WTC11 (cell line): Measurements from ENCODE around the gene MOCS1. TPM values are rescaled to one million over a fixed set of nuclear protein-coding genes. Genes with fewer than 3 reads are reported as not detected.

Experiments used
- ATAC-seq: fragments of 200-7000 bp; cut with Tn5 transposase; 2 replicates; pipeline ENCODE4 v1.10.0; 2021; ENCODE audit warnings: mild to moderate bottlenecking, moderate library complexity
- CTCF ChIA-PET: fragments of 300-600 bp; sonication (Branson Sonifier 250); formaldehyde crosslinking; loops from one replicate; lab custom pipeline; 2021; ENCODE audit warnings: antibody characterized with exemption; lab: Charles Lee
- POLR2A ChIA-PET: fragments of 350-600 bp; sonication (Branson Sonifier 250); formaldehyde crosslinking; loops from one replicate; lab custom pipeline; 2021; ENCODE audit warnings: antibody characterized with exemption; lab: Charles Lee
- DNase-seq: peaks from one replicate; pipeline ENCODE4 v3.0.0; 2021; ENCODE audit warnings: low spot score
- H3K27ac Mint-ChIP-seq: 2 replicates; pipeline ENCODE4 v1.8.0; 2021; ENCODE audit warnings: mixed read lengths
- H3K27me3 Mint-ChIP-seq: 2 replicates; pipeline ENCODE4 v1.8.0; 2021; ENCODE audit warnings: low read depth, mild to moderate bottlenecking, moderate library complexity, mixed read lengths
- H3K36me3 Mint-ChIP-seq: 2 replicates; pipeline ENCODE4 v1.8.0; 2021; ENCODE audit warnings: mixed read lengths
- H3K4me1 Mint-ChIP-seq: 2 replicates; pipeline ENCODE4 v1.8.0; 2022; ENCODE audit warnings: mixed read lengths
- H3K4me3 Mint-ChIP-seq: 2 replicates; pipeline ENCODE4 v1.8.0; 2021; ENCODE audit warnings: mild to moderate bottlenecking, moderate library complexity, mixed read lengths
- H3K9me3 Mint-ChIP-seq: 2 replicates; pipeline ENCODE4 v1.8.0; 2021; ENCODE audit warnings: mixed read lengths
- ATF1 ChIP-seq: sonication (generic); formaldehyde crosslinking; IDR thresholded peaks from 2 replicates; pipeline ENCODE4 v1.8.1; 2023; ENCODE audit warnings: mild to moderate bottlenecking, moderate library complexity, missing genetic modification reagents
- CBFB ChIP-seq: sonication (generic); formaldehyde crosslinking; IDR thresholded peaks from 2 replicates; pipeline ENCODE4 v1.8.1; 2022; ENCODE audit warnings: mild to moderate bottlenecking, low read depth, missing genetic modification reagents
- ELF4 ChIP-seq: sonication (generic); formaldehyde crosslinking; IDR thresholded peaks from 2 replicates; pipeline ENCODE4 v1.8.1; 2022; ENCODE audit warnings: low read depth, mild to moderate bottlenecking, moderate library complexity, missing genetic modification reagents
- GABPB1 ChIP-seq: sonication (generic); formaldehyde crosslinking; IDR thresholded peaks from 2 replicates; pipeline ENCODE4 v1.8.1; 2023; ENCODE audit warnings: mild to moderate bottlenecking, missing genetic modification reagents
- JAZF1 ChIP-seq: fragments of 250-450 bp; sonication (Bioruptor Pico); IDR thresholded peaks from 2 replicates; pipeline ENCODE4 v1.9.0; 2021; ENCODE audit warnings: moderate library complexity, mild to moderate bottlenecking, inconsistent platforms
- SMAD4 ChIP-seq: sonication (generic); formaldehyde crosslinking; IDR thresholded peaks from 2 replicates; pipeline ENCODE4 v1.8.0; 2022; ENCODE audit warnings: mild to moderate bottlenecking, missing genetic modification reagents
- TEAD1 ChIP-seq: sonication (generic); formaldehyde crosslinking; IDR thresholded peaks from 2 replicates; pipeline ENCODE4 v1.8.0; 2022; ENCODE audit warnings: mild to moderate bottlenecking, missing genetic modification reagents
- TEAD4 ChIP-seq: sonication (generic); formaldehyde crosslinking; IDR thresholded peaks from 2 replicates; pipeline ENCODE4 v1.8.0; 2022; ENCODE audit warnings: mild to moderate bottlenecking, missing genetic modification reagents
- ZNF232 ChIP-seq: sonication (generic); formaldehyde crosslinking; IDR thresholded peaks from 2 replicates; pipeline ENCODE4 v1.8.0; 2022; ENCODE audit warnings: mild to moderate bottlenecking, missing genetic modification reagents
- ZNF671 ChIP-seq: fragments of 250-450 bp; sonication (Bioruptor Pico); IDR thresholded peaks from 2 replicates; pipeline ENCODE4 v1.8.0; 2021; ENCODE audit warnings: mild to moderate bottlenecking
- total RNA-seq: library from RNA; stranded (reverse); gene quantifications from 3 replicates; pipeline ENCODE4 v1.2.3, GENCODE V29; 2021
- TF ChIP-seq, protein P1 (sequence below): sonication (generic); formaldehyde crosslinking; IDR thresholded peaks from 2 replicates; pipeline ENCODE4 v1.8.0; 2022; ENCODE audit warnings: mild to moderate bottlenecking, missing genetic modification reagents
- TF ChIP-seq, protein P2 (sequence below): fragments of 250-450 bp; sonication (Bioruptor Pico); IDR thresholded peaks from 2 replicates; pipeline ENCODE4 v1.9.0; 2021; ENCODE audit warnings: mild to moderate bottlenecking, borderline replicate concordance
- TF ChIP-seq, protein P3 (sequence below): sonication (generic); formaldehyde crosslinking; IDR thresholded peaks from 2 replicates; pipeline ENCODE4 v1.8.1; 2022; ENCODE audit warnings: mild to moderate bottlenecking, moderate library complexity, missing genetic modification reagents
- TF ChIP-seq, protein P4 (sequence below): fragments of 250-450 bp; sonication (Bioruptor Pico); conservative IDR thresholded peaks from 2 replicates; pipeline ENCODE4 v1.9.0; 2021; ENCODE audit warnings: mild to moderate bottlenecking
- TF ChIP-seq, protein P5 (sequence below): fragments of 200-600 bp; IDR thresholded peaks from 2 replicates; pipeline ENCODE4 v1.8.0; 2022; ENCODE audit warnings: antibody characterized with exemption
- TF ChIP-seq, protein P6 (sequence below): sonication (generic); formaldehyde crosslinking; IDR thresholded peaks from 2 replicates; pipeline ENCODE4 v1.8.0; 2022; ENCODE audit warnings: missing genetic modification reagents

The MOCS1 gene
- total RNA-seq, 1 experiment from 2014 or later: 18.5 TPM

DNA sequence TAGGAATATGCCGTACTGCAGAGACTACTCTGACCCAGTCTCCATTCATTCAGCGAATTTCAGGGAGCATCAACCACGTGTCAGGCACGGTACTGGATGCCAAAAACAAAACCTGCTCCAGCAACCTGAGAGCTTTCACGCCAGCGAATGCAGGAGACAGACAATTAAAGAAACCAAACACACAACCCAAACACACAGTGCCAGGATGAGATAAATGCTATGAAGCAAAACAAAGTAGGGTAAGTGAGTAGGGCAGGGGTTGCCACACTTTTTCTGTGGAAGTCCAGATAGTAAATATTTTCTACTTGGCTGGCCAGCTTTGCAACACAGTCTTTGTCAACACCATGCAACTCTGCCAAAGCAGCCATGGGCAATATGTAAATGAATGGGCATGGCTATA lies 10.0 kb downstream of the MOCS1 start:
- ChIA-PET CTCF (no interaction called here), POLR2A (no interaction called here)
- Mint-ChIP-seq H3K27me3 (no peaks in the 10 kb centered on the region), H3K27ac (no peak overlapping the region), H3K9me3 (peaks cover 7% of the 10 kb centered on the region), H3K4me1 (peaks cover 2% of the 10 kb centered on the region; the same call in 1 of the 2 replicates), H3K36me3 (peaks cover 67% of the 10 kb centered on the region), H3K4me3 (no peak overlapping the region)
- DNase-seq (no peak), ATAC-seq (no peak)
- TF ChIP-seq, protein P1, sequence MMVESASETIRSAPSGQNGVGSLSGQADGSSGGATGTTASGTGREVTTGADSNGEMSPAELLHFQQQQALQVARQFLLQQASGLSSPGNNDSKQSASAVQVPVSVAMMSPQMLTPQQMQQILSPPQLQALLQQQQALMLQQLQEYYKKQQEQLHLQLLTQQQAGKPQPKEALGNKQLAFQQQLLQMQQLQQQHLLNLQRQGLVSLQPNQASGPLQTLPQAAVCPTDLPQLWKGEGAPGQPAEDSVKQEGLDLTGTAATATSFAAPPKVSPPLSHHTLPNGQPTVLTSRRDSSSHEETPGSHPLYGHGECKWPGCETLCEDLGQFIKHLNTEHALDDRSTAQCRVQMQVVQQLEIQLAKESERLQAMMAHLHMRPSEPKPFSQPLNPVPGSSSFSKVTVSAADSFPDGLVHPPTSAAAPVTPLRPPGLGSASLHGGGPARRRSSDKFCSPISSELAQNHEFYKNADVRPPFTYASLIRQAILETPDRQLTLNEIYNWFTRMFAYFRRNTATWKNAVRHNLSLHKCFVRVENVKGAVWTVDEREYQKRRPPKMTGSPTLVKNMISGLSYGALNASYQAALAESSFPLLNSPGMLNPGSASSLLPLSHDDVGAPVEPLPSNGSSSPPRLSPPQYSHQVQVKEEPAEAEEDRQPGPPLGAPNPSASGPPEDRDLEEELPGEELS: no peak
- TF ChIP-seq, protein P2, sequence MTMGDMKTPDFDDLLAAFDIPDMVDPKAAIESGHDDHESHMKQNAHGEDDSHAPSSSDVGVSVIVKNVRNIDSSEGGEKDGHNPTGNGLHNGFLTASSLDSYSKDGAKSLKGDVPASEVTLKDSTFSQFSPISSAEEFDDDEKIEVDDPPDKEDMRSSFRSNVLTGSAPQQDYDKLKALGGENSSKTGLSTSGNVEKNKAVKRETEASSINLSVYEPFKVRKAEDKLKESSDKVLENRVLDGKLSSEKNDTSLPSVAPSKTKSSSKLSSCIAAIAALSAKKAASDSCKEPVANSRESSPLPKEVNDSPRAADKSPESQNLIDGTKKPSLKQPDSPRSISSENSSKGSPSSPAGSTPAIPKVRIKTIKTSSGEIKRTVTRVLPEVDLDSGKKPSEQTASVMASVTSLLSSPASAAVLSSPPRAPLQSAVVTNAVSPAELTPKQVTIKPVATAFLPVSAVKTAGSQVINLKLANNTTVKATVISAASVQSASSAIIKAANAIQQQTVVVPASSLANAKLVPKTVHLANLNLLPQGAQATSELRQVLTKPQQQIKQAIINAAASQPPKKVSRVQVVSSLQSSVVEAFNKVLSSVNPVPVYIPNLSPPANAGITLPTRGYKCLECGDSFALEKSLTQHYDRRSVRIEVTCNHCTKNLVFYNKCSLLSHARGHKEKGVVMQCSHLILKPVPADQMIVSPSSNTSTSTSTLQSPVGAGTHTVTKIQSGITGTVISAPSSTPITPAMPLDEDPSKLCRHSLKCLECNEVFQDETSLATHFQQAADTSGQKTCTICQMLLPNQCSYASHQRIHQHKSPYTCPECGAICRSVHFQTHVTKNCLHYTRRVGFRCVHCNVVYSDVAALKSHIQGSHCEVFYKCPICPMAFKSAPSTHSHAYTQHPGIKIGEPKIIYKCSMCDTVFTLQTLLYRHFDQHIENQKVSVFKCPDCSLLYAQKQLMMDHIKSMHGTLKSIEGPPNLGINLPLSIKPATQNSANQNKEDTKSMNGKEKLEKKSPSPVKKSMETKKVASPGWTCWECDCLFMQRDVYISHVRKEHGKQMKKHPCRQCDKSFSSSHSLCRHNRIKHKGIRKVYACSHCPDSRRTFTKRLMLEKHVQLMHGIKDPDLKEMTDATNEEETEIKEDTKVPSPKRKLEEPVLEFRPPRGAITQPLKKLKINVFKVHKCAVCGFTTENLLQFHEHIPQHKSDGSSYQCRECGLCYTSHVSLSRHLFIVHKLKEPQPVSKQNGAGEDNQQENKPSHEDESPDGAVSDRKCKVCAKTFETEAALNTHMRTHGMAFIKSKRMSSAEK (CRISPR knock-in tag): no peak
- TF ChIP-seq, protein P3, sequence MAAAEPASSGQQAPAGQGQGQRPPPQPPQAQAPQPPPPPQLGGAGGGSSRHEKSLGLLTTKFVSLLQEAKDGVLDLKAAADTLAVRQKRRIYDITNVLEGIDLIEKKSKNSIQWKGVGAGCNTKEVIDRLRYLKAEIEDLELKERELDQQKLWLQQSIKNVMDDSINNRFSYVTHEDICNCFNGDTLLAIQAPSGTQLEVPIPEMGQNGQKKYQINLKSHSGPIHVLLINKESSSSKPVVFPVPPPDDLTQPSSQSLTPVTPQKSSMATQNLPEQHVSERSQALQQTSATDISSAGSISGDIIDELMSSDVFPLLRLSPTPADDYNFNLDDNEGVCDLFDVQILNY (CRISPR knock-in tag): no peak
- TF ChIP-seq, protein P4, sequence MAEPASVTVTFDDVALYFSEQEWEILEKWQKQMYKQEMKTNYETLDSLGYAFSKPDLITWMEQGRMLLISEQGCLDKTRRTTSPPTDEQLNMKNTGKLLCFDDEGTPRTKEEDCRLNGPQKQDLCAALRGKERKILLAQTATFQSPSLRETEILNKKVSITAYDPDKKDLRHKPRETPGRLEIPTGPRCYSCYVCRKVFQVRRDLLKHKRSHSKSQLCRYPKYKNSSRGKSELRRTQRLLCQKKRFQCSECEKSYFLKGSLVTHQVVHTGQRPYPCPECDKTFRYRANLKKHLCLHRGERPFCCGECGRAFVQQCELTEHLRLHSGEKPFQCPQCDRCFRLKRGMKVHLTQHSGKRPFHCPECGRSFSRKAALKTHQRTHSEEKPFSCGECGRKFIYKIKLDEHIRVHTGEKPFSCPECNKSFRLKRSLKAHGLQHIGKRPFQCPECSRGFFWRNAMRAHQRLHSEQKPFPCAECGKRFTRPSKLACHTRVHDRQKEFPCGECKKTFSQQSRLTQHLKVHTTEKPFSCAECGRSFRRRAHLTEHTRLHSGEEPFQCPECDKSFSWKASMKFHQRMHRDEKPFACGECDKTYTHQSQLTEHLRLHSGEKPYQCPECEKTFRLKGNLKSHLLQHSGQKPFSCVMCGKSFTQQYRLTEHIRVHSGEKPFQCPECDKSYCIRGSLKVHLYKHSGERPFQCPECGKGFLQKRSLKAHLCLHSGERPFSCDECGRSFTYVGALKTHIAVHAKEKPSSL (CRISPR knock-in tag): no peak
- TF ChIP-seq TEAD1 (CRISPR knock-in tag): no peak
- no peak for TF ChIP-seq CBFB (CRISPR knock-in tag)
- no peak for TF ChIP-seq JAZF1 (CRISPR knock-in tag)
- no peak for TF ChIP-seq ELF4 (CRISPR knock-in tag)
- TF ChIP-seq, protein P5, sequence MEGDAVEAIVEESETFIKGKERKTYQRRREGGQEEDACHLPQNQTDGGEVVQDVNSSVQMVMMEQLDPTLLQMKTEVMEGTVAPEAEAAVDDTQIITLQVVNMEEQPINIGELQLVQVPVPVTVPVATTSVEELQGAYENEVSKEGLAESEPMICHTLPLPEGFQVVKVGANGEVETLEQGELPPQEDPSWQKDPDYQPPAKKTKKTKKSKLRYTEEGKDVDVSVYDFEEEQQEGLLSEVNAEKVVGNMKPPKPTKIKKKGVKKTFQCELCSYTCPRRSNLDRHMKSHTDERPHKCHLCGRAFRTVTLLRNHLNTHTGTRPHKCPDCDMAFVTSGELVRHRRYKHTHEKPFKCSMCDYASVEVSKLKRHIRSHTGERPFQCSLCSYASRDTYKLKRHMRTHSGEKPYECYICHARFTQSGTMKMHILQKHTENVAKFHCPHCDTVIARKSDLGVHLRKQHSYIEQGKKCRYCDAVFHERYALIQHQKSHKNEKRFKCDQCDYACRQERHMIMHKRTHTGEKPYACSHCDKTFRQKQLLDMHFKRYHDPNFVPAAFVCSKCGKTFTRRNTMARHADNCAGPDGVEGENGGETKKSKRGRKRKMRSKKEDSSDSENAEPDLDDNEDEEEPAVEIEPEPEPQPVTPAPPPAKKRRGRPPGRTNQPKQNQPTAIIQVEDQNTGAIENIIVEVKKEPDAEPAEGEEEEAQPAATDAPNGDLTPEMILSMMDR: no peak
- TF ChIP-seq, protein P6, sequence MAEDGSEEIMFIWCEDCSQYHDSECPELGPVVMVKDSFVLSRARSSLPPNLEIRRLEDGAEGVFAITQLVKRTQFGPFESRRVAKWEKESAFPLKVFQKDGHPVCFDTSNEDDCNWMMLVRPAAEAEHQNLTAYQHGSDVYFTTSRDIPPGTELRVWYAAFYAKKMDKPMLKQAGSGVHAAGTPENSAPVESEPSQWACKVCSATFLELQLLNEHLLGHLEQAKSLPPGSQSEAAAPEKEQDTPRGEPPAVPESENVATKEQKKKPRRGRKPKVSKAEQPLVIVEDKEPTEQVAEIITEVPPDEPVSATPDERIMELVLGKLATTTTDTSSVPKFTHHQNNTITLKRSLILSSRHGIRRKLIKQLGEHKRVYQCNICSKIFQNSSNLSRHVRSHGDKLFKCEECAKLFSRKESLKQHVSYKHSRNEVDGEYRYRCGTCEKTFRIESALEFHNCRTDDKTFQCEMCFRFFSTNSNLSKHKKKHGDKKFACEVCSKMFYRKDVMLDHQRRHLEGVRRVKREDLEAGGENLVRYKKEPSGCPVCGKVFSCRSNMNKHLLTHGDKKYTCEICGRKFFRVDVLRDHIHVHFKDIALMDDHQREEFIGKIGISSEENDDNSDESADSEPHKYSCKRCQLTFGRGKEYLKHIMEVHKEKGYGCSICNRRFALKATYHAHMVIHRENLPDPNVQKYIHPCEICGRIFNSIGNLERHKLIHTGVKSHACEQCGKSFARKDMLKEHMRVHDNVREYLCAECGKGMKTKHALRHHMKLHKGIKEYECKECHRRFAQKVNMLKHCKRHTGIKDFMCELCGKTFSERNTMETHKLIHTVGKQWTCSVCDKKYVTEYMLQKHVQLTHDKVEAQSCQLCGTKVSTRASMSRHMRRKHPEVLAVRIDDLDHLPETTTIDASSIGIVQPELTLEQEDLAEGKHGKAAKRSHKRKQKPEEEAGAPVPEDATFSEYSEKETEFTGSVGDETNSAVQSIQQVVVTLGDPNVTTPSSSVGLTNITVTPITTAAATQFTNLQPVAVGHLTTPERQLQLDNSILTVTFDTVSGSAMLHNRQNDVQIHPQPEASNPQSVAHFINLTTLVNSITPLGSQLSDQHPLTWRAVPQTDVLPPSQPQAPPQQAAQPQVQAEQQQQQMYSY (CRISPR knock-in tag): no peak
- no peak for TF ChIP-seq GABPB1 (CRISPR knock-in tag)
- TF ChIP-seq TEAD4 (CRISPR knock-in tag): no peak
- TF ChIP-seq ZNF232 (CRISPR knock-in tag): no peak
- TF ChIP-seq SMAD4 (CRISPR knock-in tag): no peak
- TF ChIP-seq ATF1 (CRISPR knock-in tag): no peak
- no peak for TF ChIP-seq ZNF671 (CRISPR knock-in tag)
